ENCODE measurements around the gene CEP170. TPM values are rescaled to one million over a fixed set of nuclear protein-coding genes. Genes with fewer than 3 reads are reported as not detected.

Gene CEP170
- total RNA-seq, 1 donor from 2014 or later, result 168 TPM

DNA sequence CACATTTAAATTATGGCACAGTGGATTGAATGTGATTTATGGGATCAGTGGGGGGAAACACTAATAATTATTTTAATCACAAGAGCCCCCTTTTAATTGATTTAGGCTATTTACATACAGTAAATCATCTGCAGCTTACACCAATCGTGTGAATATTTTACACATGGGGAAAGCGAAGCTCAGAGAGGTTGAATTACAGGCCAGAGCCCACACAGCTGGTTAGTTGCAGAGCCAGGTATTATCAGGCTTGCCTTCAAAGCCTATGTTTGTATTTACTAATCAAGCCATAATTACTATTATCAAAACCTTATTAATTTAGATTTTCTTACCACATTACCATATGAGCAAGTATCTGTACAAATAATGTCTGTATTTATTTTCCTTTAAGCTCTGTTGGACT lies 1.5 kb upstream of the CEP170 start:
- peaks cover 8% of the 10 kb centered on the region for H3K27me3 Mint-ChIP-seq (ENCODE audit: unreplicated experiment)
- H3K4me1 Mint-ChIP-seq (ENCODE audit: unreplicated experiment), result peaks cover 27% of the 10 kb centered on the region
- H3K27ac Mint-ChIP-seq (ENCODE audit: unreplicated experiment), result peak overlapping the region; percentile 88
- H3K9me3 Mint-ChIP-seq (ENCODE audit: unreplicated experiment), result no peaks in the 10 kb centered on the region
- peaks cover 9% of the 10 kb centered on the region for H3K36me3 Mint-ChIP-seq (ENCODE audit: low read depth, unreplicated experiment)
- TF ChIP-seq, protein P1, sequence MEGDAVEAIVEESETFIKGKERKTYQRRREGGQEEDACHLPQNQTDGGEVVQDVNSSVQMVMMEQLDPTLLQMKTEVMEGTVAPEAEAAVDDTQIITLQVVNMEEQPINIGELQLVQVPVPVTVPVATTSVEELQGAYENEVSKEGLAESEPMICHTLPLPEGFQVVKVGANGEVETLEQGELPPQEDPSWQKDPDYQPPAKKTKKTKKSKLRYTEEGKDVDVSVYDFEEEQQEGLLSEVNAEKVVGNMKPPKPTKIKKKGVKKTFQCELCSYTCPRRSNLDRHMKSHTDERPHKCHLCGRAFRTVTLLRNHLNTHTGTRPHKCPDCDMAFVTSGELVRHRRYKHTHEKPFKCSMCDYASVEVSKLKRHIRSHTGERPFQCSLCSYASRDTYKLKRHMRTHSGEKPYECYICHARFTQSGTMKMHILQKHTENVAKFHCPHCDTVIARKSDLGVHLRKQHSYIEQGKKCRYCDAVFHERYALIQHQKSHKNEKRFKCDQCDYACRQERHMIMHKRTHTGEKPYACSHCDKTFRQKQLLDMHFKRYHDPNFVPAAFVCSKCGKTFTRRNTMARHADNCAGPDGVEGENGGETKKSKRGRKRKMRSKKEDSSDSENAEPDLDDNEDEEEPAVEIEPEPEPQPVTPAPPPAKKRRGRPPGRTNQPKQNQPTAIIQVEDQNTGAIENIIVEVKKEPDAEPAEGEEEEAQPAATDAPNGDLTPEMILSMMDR (IDR thresholded peaks at IDR 0.05; ENCODE audit: unreplicated experiment), result no peak
- peak overlapping the region; percentile 97 for H3K4me3 Mint-ChIP-seq (ENCODE audit: unreplicated experiment)
- no peak for DNase-seq (ENCODE audit: low spot score)

DNA sequence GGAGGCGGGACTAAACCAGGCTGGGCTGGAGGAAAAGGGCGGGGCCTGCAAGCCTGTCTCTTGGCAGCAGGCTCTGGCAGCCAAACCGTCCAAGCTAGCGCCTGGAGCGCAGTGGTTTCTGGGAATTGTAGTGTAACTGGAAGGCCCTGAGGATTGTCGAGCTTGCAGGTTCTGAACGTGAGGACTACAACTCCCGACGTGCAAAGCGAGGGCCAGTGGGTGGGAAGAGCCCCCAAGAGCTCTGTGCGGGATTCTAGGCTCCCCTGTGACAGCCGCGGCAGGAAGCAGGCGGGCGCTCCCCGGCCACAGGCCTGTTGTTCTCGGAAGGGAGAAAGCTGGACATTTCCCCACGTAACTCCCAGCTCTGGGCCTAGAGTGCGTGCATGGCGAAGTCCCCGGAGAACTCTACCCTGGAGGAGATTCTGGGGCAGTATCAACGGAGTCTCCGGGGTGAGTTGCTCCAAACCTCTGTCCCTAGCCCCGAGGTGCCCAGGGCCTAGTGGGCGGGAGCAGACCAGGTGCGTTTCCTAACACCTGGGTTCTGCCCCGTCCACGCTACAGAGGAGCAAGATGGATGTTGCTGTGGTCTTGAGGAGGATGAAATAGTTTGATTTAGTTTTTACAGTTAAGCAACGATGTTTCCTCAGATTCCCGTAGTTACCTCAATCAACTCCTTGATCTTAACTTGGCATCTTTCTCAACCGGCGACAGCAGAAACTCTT lies 871 bp upstream of the CEP170 start, which contains the start of gene SDCCAG8:
SDCCAG8 (plus strand) TSS at position 251 of the 722 bp plus-strand sequence; CDS start at position 384, 133 bp downstream.
- Mint-ChIP-seq H3K9me3 (ENCODE audit: unreplicated experiment) (no peaks in the 10 kb centered on the region), H3K4me1 (ENCODE audit: unreplicated experiment) (peaks cover 25% of the 10 kb centered on the region), H3K27ac (ENCODE audit: unreplicated experiment) (peak within 1 kb of the TSS; percentile 98), H3K4me3 (ENCODE audit: unreplicated experiment) (peak within 1 kb of the TSS; percentile 97), H3K27me3 (ENCODE audit: unreplicated experiment) (peaks cover 8% of the 10 kb centered on the region), H3K36me3 (ENCODE audit: low read depth, unreplicated experiment) (peaks cover 9% of the 10 kb centered on the region)
- TF ChIP-seq, protein P1 (IDR thresholded peaks at IDR 0.05; ENCODE audit: unreplicated experiment), result no peak
- peak; percentile 93 for DNase-seq (ENCODE audit: low spot score)

DNA sequence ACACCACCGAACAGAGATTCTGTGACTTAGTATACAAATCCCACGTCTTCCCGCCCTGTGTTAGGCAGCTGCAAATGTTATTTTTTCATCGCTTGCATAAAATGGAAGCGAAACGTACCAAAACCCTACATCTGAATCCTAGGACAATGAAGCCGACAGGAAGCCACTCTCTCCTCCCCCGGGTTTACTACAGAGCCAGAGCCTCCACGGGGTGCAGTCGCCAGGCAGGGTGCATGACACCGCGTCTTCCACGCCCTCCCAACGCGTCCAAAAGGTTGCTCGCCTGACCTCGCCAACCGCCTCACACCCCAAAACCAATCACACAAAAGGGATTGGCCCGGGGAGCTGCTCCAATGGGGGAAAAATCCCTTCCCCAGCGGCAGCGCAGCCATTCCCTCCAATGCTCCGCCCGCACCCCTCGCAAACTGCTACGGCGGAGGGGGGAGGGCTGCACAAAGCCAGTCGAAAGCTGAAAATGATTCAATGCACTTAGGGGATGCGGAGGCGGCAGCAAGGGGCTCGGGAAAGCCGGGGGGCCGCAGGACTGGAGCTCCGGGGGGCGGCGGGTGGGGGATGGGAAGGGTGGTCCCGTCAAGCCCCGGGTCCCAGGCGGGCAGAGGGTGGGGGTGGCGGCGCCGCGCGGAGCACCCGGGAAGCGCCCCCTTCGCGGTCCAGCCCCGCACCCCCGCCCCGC lies 701 bp downstream of the CEP170 start:
- Mint-ChIP-seq H3K27ac (ENCODE audit: unreplicated experiment) (peak overlapping the region; percentile 97), H3K4me3 (ENCODE audit: unreplicated experiment) (peak overlapping the region; percentile 100), H3K4me1 (ENCODE audit: unreplicated experiment) (peaks cover 35% of the 10 kb centered on the region), H3K9me3 (ENCODE audit: unreplicated experiment) (no peaks in the 10 kb centered on the region), H3K27me3 (ENCODE audit: unreplicated experiment) (peaks cover 8% of the 10 kb centered on the region), H3K36me3 (ENCODE audit: low read depth, unreplicated experiment) (peaks cover 9% of the 10 kb centered on the region)
- peak; percentile 54 for DNase-seq (ENCODE audit: low spot score)
- TF ChIP-seq, protein P1 (IDR thresholded peaks at IDR 0.05; ENCODE audit: unreplicated experiment), result no peak

DNA sequence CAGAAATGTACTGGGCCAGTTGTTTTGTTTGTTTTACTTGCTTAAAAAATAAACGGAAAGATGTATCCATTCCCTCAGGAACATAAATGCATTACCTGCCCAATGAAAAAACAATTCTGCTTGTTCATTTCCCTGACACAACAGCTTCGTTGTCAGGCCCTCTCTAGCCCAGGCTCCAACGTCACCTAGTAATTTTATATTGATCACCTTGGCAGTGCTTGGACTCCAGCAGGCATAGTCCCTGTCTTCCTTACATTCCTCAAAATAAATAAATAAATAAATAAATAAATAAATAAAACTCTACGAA lies 1.2 kb downstream of the CEP170 start:
- peaks cover 34% of the 10 kb centered on the region for H3K4me1 Mint-ChIP-seq (ENCODE audit: unreplicated experiment)
- H3K36me3 Mint-ChIP-seq (ENCODE audit: low read depth, unreplicated experiment), result peaks cover 9% of the 10 kb centered on the region
- peak overlapping the region; percentile 100 for H3K4me3 Mint-ChIP-seq (ENCODE audit: unreplicated experiment)
- no peaks in the 10 kb centered on the region for H3K9me3 Mint-ChIP-seq (ENCODE audit: unreplicated experiment)
- H3K27ac Mint-ChIP-seq (ENCODE audit: unreplicated experiment), result peak overlapping the region; percentile 97
- peaks cover 8% of the 10 kb centered on the region for H3K27me3 Mint-ChIP-seq (ENCODE audit: unreplicated experiment)
- no peak for DNase-seq (ENCODE audit: low spot score)
- TF ChIP-seq, protein P1 (IDR thresholded peaks at IDR 0.05; ENCODE audit: unreplicated experiment), result no peak
